GM12878 (cell line): ENCODE measurements around the gene UGT1A6. TPM values are rescaled to one million over a fixed set of nuclear protein-coding genes. Genes with fewer than 3 reads are reported as not detected.

ENCODE experiments used
- ATAC-seq: fragments of 200-7000 bp; cut with Tn5 transposase; 3 replicates; pipeline ENCODE4 v1.9.1; 2020; ENCODE audit warnings: mild to moderate bottlenecking, moderate library complexity
- BruUV-seq: library from RNA; stranded (reverse); fragments of 400-500 nt; replicated peaks from 2 replicates; lab custom pipeline; 2021; lab: Mats Ljungman, UMichigan
- CTCF ChIA-PET: fragments of 300-600 bp; sonication (Branson Sonifier 250); formaldehyde crosslinking; extraction: SDS; loops from one replicate; lab custom pipeline; 2021; ENCODE audit warnings: inconsistent platforms; lab: Yijun Ruan, JAX
- POLR2A ChIA-PET: fragments of 350-600 bp; formaldehyde crosslinking; extraction: SDS; loops from one replicate; lab custom pipeline; 2021; ENCODE audit warnings: inconsistent platforms; lab: Charles Lee
- RAD21 ChIA-PET: fragments of 300-600 bp; sonication (Branson Sonifier 250); formaldehyde crosslinking; loops from one replicate; lab custom pipeline; 2023; ENCODE audit warnings: antibody characterized with exemption; ENCODE audit not compliant: unreplicated experiment; lab: Charles Lee
- SMC1A ChIA-PET: fragments of 300-600 bp; sonication (Branson Sonifier 250); formaldehyde crosslinking; loops from one replicate; lab custom pipeline; 2023; ENCODE audit not compliant: unreplicated experiment, uncharacterized antibody; lab: Charles Lee
- DNase-seq: peaks from one replicate; pipeline ENCODE4 v3.0.0-alpha.2; 2011; ENCODE audit warnings: low read depth, low spot score
- FAIRE-seq: peaks from 3 replicates; lab custom pipeline; 2011; peaks lifted over from hg19 to GRCh38; lab: Jason Lieb, UNC
- H2AFZ ChIP-seq: 2 replicates; pipeline ENCODE4 v1.6.0; 2011; ENCODE audit warnings: low read depth, low read length, control low read depth; ENCODE audit not compliant: control insufficient read depth
- H3K27ac ChIP-seq: 2 replicates; pipeline ENCODE4 v1.5.1; 2011; ENCODE audit warnings: control low read depth; ENCODE audit not compliant: control insufficient read depth, insufficient read depth
- H3K27me3 ChIP-seq, 2 experiments: replicated peaks in 1 of 2; 2 replicates each; pipeline versions ENCODE4 v1.6.0 to v1.6.1; 2011; ENCODE audit warnings: low read length in 1 of 2; ENCODE audit not compliant: control insufficient read depth in 2 of 2, insufficient read depth in 2 of 2
- H3K36me3 ChIP-seq, 2 experiments: 2 replicates each; pipeline ENCODE4 v1.5.1; 2011; ENCODE audit warnings: low read length in 1 of 2; ENCODE audit not compliant: control insufficient read depth in 2 of 2, insufficient read depth in 2 of 2
- H3K4me1 ChIP-seq: 2 replicates; pipeline ENCODE4 v1.6.1; 2011; ENCODE audit warnings: mild to moderate bottlenecking, low read length, moderate library complexity, mixed read lengths; ENCODE audit not compliant: control insufficient read depth, insufficient read depth
- H3K4me2 ChIP-seq: 2 replicates; pipeline ENCODE4 v1.6.0; 2011; ENCODE audit warnings: control low read depth; ENCODE audit not compliant: control insufficient read depth, insufficient read depth
- H3K4me3 ChIP-seq: fragments of 200-600 bp; sonication (generic); 2 replicates; pipeline ENCODE4 v1.5.1; 2016
- H3K79me2 ChIP-seq: 2 replicates; pipeline ENCODE4 v1.6.0; 2011; ENCODE audit warnings: low read length; ENCODE audit not compliant: control insufficient read depth, insufficient read depth
- H3K9ac ChIP-seq: 2 replicates; pipeline ENCODE4 v1.8.0; 2011; ENCODE audit warnings: low read length, control low read depth, mixed read lengths; ENCODE audit not compliant: control insufficient read depth, insufficient read depth
- H3K9me3 ChIP-seq: replicated peaks from 3 replicates; pipeline ENCODE4 v1.5.1; 2011; ENCODE audit warnings: mild to moderate bottlenecking, low read length; ENCODE audit not compliant: control insufficient read depth, insufficient read depth
- H4K20me1 ChIP-seq: 2 replicates; pipeline ENCODE4 v1.6.0; 2011; ENCODE audit not compliant: control insufficient read depth, insufficient read depth
- WGBS: methylation state at CpG from one replicate; pipeline ENCODE4 v1.1.6; 2016; ENCODE audit warnings: low lambda C conversion rate; ENCODE audit not compliant: insufficient replicate concordance, insufficient coverage; ENCODE audit errors: missing lambda C conversion rate; 5-methylcytosine and 5-hydroxymethylcytosine counted together
- in situ Hi-C: fragments of 300-500 bp; cut with MboI; formaldehyde crosslinking; loops from 9 replicates; pipeline ENCODE4 v1.14.3; 2018; ENCODE audit warnings: mixed read lengths
- intact Hi-C: fragments of 100-400 bp; cut with micrococcal nuclease; formaldehyde crosslinking; loops from one replicate; pipeline ENCODE4 v1.14.2; 2022; ENCODE audit not compliant: unreplicated experiment
- polyA plus RNA-seq, 11 experiments: library from polyadenylated mRNA; depleted of rRNA in 4 of 11; unstranded in 6 of 11; stranded (reverse) in 5 of 11; fragments of >200 nt; fragmentation: Nextera tagmentation in 4 of 11; fragmentation: Illumina TruSeq in 1 of 11; extraction: Ambion mirVana in 4 of 11; extraction: Trizol in 1 of 11; gene quantifications; 1 replicate in 1 of 11; 2 replicates in 10 of 11; pipeline versions ENCODE4 v1.2.1 to v1.2.3, GENCODE V29; 2011 to 2016; ENCODE audit warnings: inconsistent platforms in 2 of 11, missing spikeins in 2 of 11, low read depth in 1 of 11
- total RNA-seq, 4 experiments: library from RNA; depleted of rRNA in 3 of 4; stranded (reverse); fragments of >200 nt in 3 of 4; fragmentation: Illumina TruSeq in 1 of 4; extraction: Trizol in 1 of 4; gene quantifications; 2 replicates each; pipeline versions ENCODE4 v1.2.1 to v1.2.3, GENCODE V29; 2013 to 2021
- TF ChIP-seq, protein P1 (sequence below): IDR thresholded peaks from 2 replicates; pipeline ENCODE4 v1.6.1; 2011; ENCODE audit warnings: mild to moderate bottlenecking, low read depth, low read length, moderate library complexity; ENCODE audit not compliant: insufficient replicate concordance
- TF ChIP-seq, protein P2 (sequence below): IDR thresholded peaks from 2 replicates; pipeline ENCODE4 v1.6.1; 2011; ENCODE audit warnings: low read depth, low read length, improper control_type of control experiment, borderline replicate concordance

Gene UGT1A6
- total and polyA plus RNA-seq, 10 of the 15 experiments (the other 5 are each of a cell fraction or from before 2014, with no cell fraction given): not detected

DNA sequence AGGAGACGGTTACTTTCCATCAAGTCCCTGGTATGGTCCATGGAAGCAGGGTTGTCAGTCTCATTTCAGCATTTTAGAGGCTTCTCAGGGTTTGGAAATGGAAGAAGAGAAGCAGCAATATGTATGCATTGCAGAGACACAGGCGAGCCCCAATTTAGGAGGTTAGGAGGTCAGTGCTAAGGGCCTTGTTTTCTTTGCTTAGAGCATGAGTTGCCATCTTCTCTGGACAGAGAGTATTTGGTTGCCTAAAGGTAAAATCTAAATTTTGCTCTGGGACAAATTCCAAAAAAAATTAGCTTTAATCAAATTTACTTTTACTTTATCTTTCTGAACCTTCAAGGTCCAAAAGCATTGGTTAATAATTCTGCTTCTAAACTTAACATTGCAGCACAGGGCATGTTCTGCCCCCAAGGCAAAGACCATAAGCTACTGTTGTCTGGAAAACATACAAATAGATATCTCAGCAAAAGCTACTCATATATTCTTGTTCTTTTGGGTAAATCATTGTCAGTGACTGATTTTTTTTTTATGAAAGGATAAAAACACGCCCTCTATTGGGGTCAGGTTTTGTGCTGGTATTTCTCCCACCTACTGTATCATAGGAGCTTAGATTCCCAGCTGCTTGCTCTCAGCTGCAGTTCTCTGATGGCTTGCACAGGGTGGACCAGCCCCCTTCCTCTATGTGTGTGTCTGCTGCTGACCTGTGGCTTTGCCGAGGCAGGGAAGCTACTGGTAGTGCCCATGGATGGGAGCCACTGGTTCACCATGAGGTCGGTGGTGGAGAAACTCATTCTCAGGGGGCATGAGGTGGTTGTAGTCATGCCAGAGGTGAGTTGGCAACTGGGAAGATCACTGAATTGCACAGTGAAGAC, 21.2 kb upstream of the UGT1A6 start, which contains the start of gene UGT1A9:
TSS of gene UGT1A9 (plus strand) at position 609 of the 872 bp plus-strand sequence. CDS start at position 646, 37 bp downstream.
- H3K4me2 ChIP-seq: no peak within 1 kb of the TSS
- H3K27ac ChIP-seq: no peak within 1 kb of the TSS
- BruUV-seq: no TSS peak
- no peaks in the 10 kb centered on the region for H3K4me1 ChIP-seq
- no peaks in the 10 kb centered on the region for H3K79me2 ChIP-seq
- no peaks in the 10 kb centered on the region for H3K9me3 ChIP-seq
- no peak for FAIRE-seq
- WGBS: 45% methylated on average over 5 of the region's 5 CpGs
- ChIA-PET CTCF (interaction anchor here (1.1 kb wide), 1 partner anchor 267 kb away, joined by 3 read pairs; no protein-coding TSS in a partner anchor), RAD21 (no interaction called here)
- H3K36me3 ChIP-seq: no peaks in the 10 kb centered on the region
- no peak within 1 kb of the TSS for H3K4me3 ChIP-seq
- no peaks in the 10 kb centered on the region; a peak in 1 of 4 replicates for H3K27me3 ChIP-seq
- no peaks in the 10 kb centered on the region for H4K20me1 ChIP-seq
- intact Hi-C loops: no loop called here
- in situ Hi-C loops: no loop called here
- TF ChIP-seq, protein P1, sequence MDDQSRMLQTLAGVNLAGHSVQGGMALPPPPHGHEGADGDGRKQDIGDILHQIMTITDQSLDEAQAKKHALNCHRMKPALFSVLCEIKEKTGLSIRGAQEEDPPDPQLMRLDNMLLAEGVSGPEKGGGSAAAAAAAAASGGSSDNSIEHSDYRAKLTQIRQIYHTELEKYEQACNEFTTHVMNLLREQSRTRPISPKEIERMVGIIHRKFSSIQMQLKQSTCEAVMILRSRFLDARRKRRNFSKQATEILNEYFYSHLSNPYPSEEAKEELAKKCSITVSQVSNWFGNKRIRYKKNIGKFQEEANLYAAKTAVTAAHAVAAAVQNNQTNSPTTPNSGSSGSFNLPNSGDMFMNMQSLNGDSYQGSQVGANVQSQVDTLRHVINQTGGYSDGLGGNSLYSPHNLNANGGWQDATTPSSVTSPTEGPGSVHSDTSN: no peak
- TF ChIP-seq, all 136 proteins: peak for 0
- Histone ChIP-seq H3K9ac (no peak within 1 kb of the TSS), H2AFZ (no peak within 1 kb of the TSS)
- ATAC-seq (no peak), DNase-seq (no peak)
- SMC1A ChIA-PET: no interaction called here
- POLR2A ChIA-PET: no interaction called here

DNA sequence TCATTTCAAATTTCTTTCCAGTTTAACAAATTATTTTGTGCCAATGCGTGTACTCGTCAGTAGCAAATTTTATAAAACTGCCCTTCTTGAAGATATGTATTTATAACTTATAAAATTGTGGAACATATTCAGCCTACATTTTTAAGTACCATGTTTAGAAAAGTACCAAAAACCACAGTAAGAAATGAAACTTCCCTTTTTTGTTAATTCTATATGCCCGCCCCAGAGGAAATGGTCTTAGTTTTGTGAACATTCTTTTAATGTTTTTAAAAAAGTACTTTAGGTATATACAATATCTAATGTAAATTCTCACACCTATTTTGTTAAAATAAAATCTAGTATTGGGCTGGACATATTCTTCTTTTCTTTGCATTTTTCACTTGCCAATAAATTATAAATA, 19.8 kb upstream of the UGT1A6 start:
- Histone ChIP-seq H3K9ac (no peak overlapping the region), H3K27me3 (no peaks in the 10 kb centered on the region; a peak in 1 of 4 replicates), H3K4me3 (no peak overlapping the region), H3K27ac (no peak overlapping the region), H3K79me2 (no peaks in the 10 kb centered on the region), H4K20me1 (no peaks in the 10 kb centered on the region), H3K9me3 (no peaks in the 10 kb centered on the region), H2AFZ (no peak overlapping the region), H3K4me2 (no peak overlapping the region), H3K4me1 (no peaks in the 10 kb centered on the region), H3K36me3 (no peaks in the 10 kb centered on the region)
- ATAC-seq (no peak), DNase-seq (no peak), FAIRE-seq (no peak)
- ChIA-PET POLR2A (no interaction called here), RAD21 (no interaction called here), CTCF (no interaction called here), SMC1A (no interaction called here)
- in situ Hi-C loops (no loop called here), intact Hi-C loops (no loop called here)
- TF ChIP-seq, protein P2, sequence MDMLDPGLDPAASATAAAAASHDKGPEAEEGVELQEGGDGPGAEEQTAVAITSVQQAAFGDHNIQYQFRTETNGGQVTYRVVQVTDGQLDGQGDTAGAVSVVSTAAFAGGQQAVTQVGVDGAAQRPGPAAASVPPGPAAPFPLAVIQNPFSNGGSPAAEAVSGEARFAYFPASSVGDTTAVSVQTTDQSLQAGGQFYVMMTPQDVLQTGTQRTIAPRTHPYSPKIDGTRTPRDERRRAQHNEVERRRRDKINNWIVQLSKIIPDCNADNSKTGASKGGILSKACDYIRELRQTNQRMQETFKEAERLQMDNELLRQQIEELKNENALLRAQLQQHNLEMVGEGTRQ: no peak
- WGBS: 65% methylated on average over 3 of the region's 3 CpGs
- no TSS peak for BruUV-seq
